ENCODE results near the gene NSL1.

DNA sequence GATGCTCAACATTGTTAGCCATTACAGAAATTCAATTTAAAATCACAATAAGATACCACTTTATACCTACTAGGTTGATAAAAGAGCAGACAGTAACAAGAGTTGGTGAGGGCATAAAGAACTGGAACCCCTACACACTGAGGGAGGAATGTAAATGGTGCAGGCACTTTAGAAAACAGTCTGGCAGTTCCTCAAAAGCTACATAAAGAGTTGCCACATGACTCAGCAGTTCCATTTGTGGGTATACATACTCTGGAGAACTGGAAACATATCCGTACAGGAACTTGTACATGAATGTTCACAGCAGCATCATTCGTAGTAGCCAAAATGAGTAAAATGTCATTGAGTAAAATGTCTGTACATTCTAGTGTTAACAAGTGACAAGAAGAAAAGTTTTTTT lies 17.0 kb downstream of the NSL1 start:
- TF ChIP-seq RCOR1 (IDR thresholded peaks at IDR 0.05; ENCODE audit: borderline replicate concordance in 1 of 2, low read depth in 2 of 2, low read length in 2 of 2) (no peak), KLF16 (IDR thresholded peaks at IDR 0.05) (no peak), TRIM28 (IDR thresholded peaks at IDR 0.05) (peak; percentile 56; the same call in 1 of the 2 replicates), ZBTB17 (CRISPR knock-in tag; IDR thresholded peaks at IDR 0.05) (no peak), SOX6 (IDR thresholded peaks at IDR 0.05) (peak; percentile 52; the same call in 1 of the 2 replicates), NFYB (IDR thresholded peaks at IDR 0.05; ENCODE audit: extremely low read depth, insufficient read length) (no peak)
- TF ChIP-seq, protein P1, sequence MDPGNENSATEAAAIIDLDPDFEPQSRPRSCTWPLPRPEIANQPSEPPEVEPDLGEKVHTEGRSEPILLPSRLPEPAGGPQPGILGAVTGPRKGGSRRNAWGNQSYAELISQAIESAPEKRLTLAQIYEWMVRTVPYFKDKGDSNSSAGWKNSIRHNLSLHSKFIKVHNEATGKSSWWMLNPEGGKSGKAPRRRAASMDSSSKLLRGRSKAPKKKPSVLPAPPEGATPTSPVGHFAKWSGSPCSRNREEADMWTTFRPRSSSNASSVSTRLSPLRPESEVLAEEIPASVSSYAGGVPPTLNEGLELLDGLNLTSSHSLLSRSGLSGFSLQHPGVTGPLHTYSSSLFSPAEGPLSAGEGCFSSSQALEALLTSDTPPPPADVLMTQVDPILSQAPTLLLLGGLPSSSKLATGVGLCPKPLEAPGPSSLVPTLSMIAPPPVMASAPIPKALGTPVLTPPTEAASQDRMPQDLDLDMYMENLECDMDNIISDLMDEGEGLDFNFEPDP (CRISPR knock-in tag; IDR thresholded peaks at IDR 0.05), result no peak
- TF ChIP-seq, protein P2, sequence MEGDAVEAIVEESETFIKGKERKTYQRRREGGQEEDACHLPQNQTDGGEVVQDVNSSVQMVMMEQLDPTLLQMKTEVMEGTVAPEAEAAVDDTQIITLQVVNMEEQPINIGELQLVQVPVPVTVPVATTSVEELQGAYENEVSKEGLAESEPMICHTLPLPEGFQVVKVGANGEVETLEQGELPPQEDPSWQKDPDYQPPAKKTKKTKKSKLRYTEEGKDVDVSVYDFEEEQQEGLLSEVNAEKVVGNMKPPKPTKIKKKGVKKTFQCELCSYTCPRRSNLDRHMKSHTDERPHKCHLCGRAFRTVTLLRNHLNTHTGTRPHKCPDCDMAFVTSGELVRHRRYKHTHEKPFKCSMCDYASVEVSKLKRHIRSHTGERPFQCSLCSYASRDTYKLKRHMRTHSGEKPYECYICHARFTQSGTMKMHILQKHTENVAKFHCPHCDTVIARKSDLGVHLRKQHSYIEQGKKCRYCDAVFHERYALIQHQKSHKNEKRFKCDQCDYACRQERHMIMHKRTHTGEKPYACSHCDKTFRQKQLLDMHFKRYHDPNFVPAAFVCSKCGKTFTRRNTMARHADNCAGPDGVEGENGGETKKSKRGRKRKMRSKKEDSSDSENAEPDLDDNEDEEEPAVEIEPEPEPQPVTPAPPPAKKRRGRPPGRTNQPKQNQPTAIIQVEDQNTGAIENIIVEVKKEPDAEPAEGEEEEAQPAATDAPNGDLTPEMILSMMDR (IDR thresholded peaks at IDR 0.05 in 2 of 3, conservative IDR thresholded peaks at IDR 0.05 in 1 of 3; ENCODE audit: insufficient read depth in 2 of 3, low read depth in 1 of 3, low read length in 3 of 3), result no peak
- TF ChIP-seq, protein P3, sequence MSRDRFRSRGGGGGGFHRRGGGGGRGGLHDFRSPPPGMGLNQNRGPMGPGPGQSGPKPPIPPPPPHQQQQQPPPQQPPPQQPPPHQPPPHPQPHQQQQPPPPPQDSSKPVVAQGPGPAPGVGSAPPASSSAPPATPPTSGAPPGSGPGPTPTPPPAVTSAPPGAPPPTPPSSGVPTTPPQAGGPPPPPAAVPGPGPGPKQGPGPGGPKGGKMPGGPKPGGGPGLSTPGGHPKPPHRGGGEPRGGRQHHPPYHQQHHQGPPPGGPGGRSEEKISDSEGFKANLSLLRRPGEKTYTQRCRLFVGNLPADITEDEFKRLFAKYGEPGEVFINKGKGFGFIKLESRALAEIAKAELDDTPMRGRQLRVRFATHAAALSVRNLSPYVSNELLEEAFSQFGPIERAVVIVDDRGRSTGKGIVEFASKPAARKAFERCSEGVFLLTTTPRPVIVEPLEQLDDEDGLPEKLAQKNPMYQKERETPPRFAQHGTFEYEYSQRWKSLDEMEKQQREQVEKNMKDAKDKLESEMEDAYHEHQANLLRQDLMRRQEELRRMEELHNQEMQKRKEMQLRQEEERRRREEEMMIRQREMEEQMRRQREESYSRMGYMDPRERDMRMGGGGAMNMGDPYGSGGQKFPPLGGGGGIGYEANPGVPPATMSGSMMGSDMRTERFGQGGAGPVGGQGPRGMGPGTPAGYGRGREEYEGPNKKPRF (IDR thresholded peaks at IDR 0.05; ENCODE audit: low read depth, low read length), result no peak

All from K562 (cell line).